K562 (cell line): ENCODE results near the gene WDR90. TPM values are rescaled to one million over a fixed set of nuclear protein-coding genes. Genes with fewer than 3 reads are reported as not detected.

Experiments
- ATAC-seq: fragments of 200-7000 bp; cut with Tn5 transposase; 3 replicates; pipeline ENCODE4 v1.9.1; 2020; ENCODE audit warnings: moderate library complexity
- BruUV-seq: library from RNA; stranded (reverse); fragments of 400-500 nt; replicated peaks from 2 replicates; lab custom pipeline; 2021; lab: Mats Ljungman, UMichigan
- CTCF ChIA-PET: fragments of 300-600 bp; formaldehyde crosslinking; extraction: SDS; loops from one replicate; lab custom pipeline; 2021; ENCODE audit warnings: low intra/inter-chr PET ratio; lab: Yijun Ruan, JAX
- POLR2A ChIA-PET: fragments of 300-600, 350-650 bp; sonication (Branson Sonifier 250); formaldehyde crosslinking; extraction: SDS; loops from one replicate; lab custom pipeline; 2021; ENCODE audit warnings: antibody characterized with exemption, inconsistent platforms; lab: Yijun Ruan, JAX
- DNase-seq, 4 experiments: peaks; one replicate each; pipeline versions ENCODE4 v3.0.0 to v3.0.0-alpha.2; 2011 to 2018; ENCODE audit warnings: low spot score in 3 of 4, mixed read lengths in 3 of 4; ENCODE audit errors: extremely low read depth in 1 of 4
- FAIRE-seq: peaks from 2 replicates; lab custom pipeline; 2011; peaks lifted over from hg19 to GRCh38; lab: Jason Lieb, UNC
- H2AFZ ChIP-seq: 2 replicates; pipeline ENCODE4 v1.6.0; 2011; ENCODE audit warnings: low read depth, low read length, control low read depth, inconsistent platforms
- H3K27ac ChIP-seq: fragments of 200-600 bp; 3 replicates; pipeline ENCODE4 v1.8.0; 2011; ENCODE audit warnings: low read depth, mild to moderate bottlenecking, control low read depth, inconsistent platforms, low read length, moderate library complexity, mixed read lengths; ENCODE audit errors: extremely low read depth
- H3K27me3 ChIP-seq, 2 experiments: fragments of 300-600 bp in 1 of 2; 2 replicates in 1 of 2; 3 replicates in 1 of 2; pipeline versions ENCODE4 v1.6.0 to v1.8.0; 2011; ENCODE audit warnings: inconsistent platforms in 2 of 2, low read length in 2 of 2, mild to moderate bottlenecking in 1 of 2, mixed read lengths in 1 of 2, moderate library complexity in 1 of 2; ENCODE audit not compliant: control insufficient read depth in 2 of 2, insufficient read depth in 2 of 2
- H3K36me3 ChIP-seq: fragments of 300-600 bp; 3 replicates; pipeline ENCODE4 v1.8.0; 2011; ENCODE audit warnings: mild to moderate bottlenecking, low read length, inconsistent platforms; ENCODE audit not compliant: control insufficient read depth, insufficient read depth
- H3K4me1 ChIP-seq, 2 experiments: fragments of 200-600 bp in 1 of 2; replicated peaks in 1 of 2; 2 replicates in 1 of 2; 3 replicates in 1 of 2; pipeline versions ENCODE4 v1.5.1 to v1.8.0; 2011; ENCODE audit warnings: inconsistent platforms in 2 of 2, low read length in 2 of 2, mild to moderate bottlenecking in 1 of 2, mixed read lengths in 1 of 2, moderate library complexity in 1 of 2; ENCODE audit not compliant: control insufficient read depth in 2 of 2, insufficient read depth in 2 of 2
- H3K4me2 ChIP-seq: 2 replicates; pipeline ENCODE4 v1.6.1; 2011; ENCODE audit warnings: low read length, control low read depth, inconsistent platforms, mixed read lengths; ENCODE audit not compliant: insufficient read depth
- H3K4me3 ChIP-seq: fragments of 200-600 bp; sonication (generic), shearing (Covaris generic); 2 replicates; pipeline ENCODE4 v1.5.1; 2016; ENCODE audit warnings: control low read depth, inconsistent platforms
- H3K79me2 ChIP-seq: fragments of 200-600 bp; 3 replicates; pipeline ENCODE4 v1.8.0; 2011; ENCODE audit warnings: low read length, inconsistent platforms; ENCODE audit not compliant: control insufficient read depth, insufficient read depth
- H3K9ac ChIP-seq, 2 experiments: 2 replicates each; pipeline versions ENCODE4 v1.6.0 to v1.6.1; 2011; ENCODE audit warnings: low read depth in 2 of 2, low read length in 2 of 2, control low read depth in 1 of 2, inconsistent platforms in 1 of 2, mild to moderate bottlenecking in 1 of 2, mixed read lengths in 1 of 2; ENCODE audit not compliant: insufficient read depth in 1 of 2
- H3K9me1 ChIP-seq: one replicate; pipeline ENCODE4 v1.6.0; 2011; ENCODE audit warnings: inconsistent platforms, mild to moderate bottlenecking, low read length, moderate library complexity; ENCODE audit not compliant: control insufficient read depth, insufficient read depth
- H3K9me3 ChIP-seq: replicated peaks from 2 replicates; pipeline ENCODE4 v1.5.1; 2011; ENCODE audit warnings: low read depth, low read length, inconsistent platforms; ENCODE audit not compliant: control insufficient read depth, insufficient read depth
- H4K20me1 ChIP-seq: replicated peaks from 2 replicates; pipeline ENCODE4 v1.6.1; 2011; ENCODE audit warnings: low read length, inconsistent platforms, mixed read lengths; ENCODE audit not compliant: control insufficient read depth, insufficient read depth
- ELK1 ChIP-seq: sonication (generic); formaldehyde crosslinking; IDR thresholded peaks from 2 replicates; pipeline ENCODE4 v1.8.1; 2022; ENCODE audit warnings: missing genetic modification reagents
- HNRNPL ChIP-seq: fragments of 200-400 bp; formaldehyde crosslinking; IDR thresholded peaks from 2 replicates; pipeline ENCODE4 v1.6.1; 2017; ENCODE audit warnings: low read depth, mild to moderate bottlenecking, low read length
- IRF2 ChIP-seq: sonication (generic); formaldehyde crosslinking; IDR thresholded peaks from 2 replicates; pipeline ENCODE4 v1.8.1; 2022; ENCODE audit warnings: mild to moderate bottlenecking, missing genetic modification reagents
- MAFK ChIP-seq: IDR thresholded peaks from 2 replicates; pipeline ENCODE4 v1.6.1; 2011; ENCODE audit warnings: low read length, improper control_type of control experiment
- MYBL2 ChIP-seq, 2 experiments: fragments of 450-650 bp in 1 of 2; sonication (generic) in 1 of 2; formaldehyde crosslinking in 1 of 2; IDR thresholded peaks; 2 replicates each; pipeline versions ENCODE4 v1.6.1 to v1.8.1; 2017 to 2022; ENCODE audit warnings: borderline replicate concordance in 1 of 2, inconsistent platforms in 1 of 2, low read depth in 1 of 2, mild to moderate bottlenecking in 1 of 2, missing genetic modification reagents in 1 of 2, moderate library complexity in 1 of 2
- NR1H2 ChIP-seq: sonication (generic); formaldehyde crosslinking; IDR thresholded peaks from 2 replicates; pipeline ENCODE4 v1.4.0; 2020; ENCODE audit warnings: mild to moderate bottlenecking, missing genetic modification reagents
- ZNF124 ChIP-seq: sonication (generic); formaldehyde crosslinking; IDR thresholded peaks from 2 replicates; pipeline ENCODE4 v1.8.1; 2022; ENCODE audit warnings: missing genetic modification reagents
- ZNF717 ChIP-seq: fragments of 250-450 bp; sonication (Bioruptor Pico); IDR thresholded peaks from 2 replicates; pipeline ENCODE4 v1.5.0; 2021
- WGBS: fragments of 100-300 bp; shearing (Covaris generic); methylation state at CpG from one replicate; pipeline ENCODE4 v1.1.6; 2016; ENCODE audit warnings: low coverage, mixed read lengths; ENCODE audit not compliant: insufficient coverage; ENCODE audit errors: missing lambda C conversion rate; 5-methylcytosine and 5-hydroxymethylcytosine counted together
- in situ Hi-C: fragments of 300-500 bp; cut with MboI; formaldehyde crosslinking; loops from 4 replicates; pipeline ENCODE4 v1.15.0; 2018; ENCODE audit warnings: inconsistent platforms, mixed read lengths
- intact Hi-C: fragments of 100-400 bp; cut with micrococcal nuclease; formaldehyde crosslinking; loops from 2 replicates; pipeline ENCODE4 v1.14.2; 2022
- polyA plus RNA-seq, 8 experiments: library from polyadenylated mRNA; depleted of rRNA in 4 of 8; stranded (reverse) in 5 of 8; unstranded in 3 of 8; fragments of >200 nt; fragmentation: Nextera tagmentation in 2 of 8; fragmentation: Illumina TruSeq in 1 of 8; extraction: Ambion mirVana in 2 of 8; extraction: Trizol in 1 of 8; gene quantifications; 2 replicates each; pipeline versions ENCODE4 v1.2.1 to v1.2.3, GENCODE V29; 2011 to 2014; ENCODE audit warnings: inconsistent platforms in 1 of 8, missing spikeins in 1 of 8
- total RNA-seq, 7 experiments: library from RNA; depleted of rRNA in 6 of 7; stranded (reverse); fragments of >200 nt in 6 of 7; fragmentation: Illumina TruSeq in 2 of 7; extraction: Trizol in 2 of 7; gene quantifications; 2 replicates each; pipeline versions ENCODE4 v1.2.1 to v1.2.3, GENCODE V29; 2011 to 2021; ENCODE audit warnings: low replicate concordance in 1 of 7
- TF ChIP-seq, protein P1 (sequence below): sonication (generic); formaldehyde crosslinking; IDR thresholded peaks from 2 replicates; pipeline ENCODE4 v1.9.0; 2022; ENCODE audit warnings: mild to moderate bottlenecking, missing genetic modification reagents
- TF ChIP-seq, protein P2 (sequence below): conservative IDR thresholded peaks from 2 replicates; pipeline ENCODE4 v1.6.1; 2011; ENCODE audit warnings: low read depth, mild to moderate bottlenecking, low read length; ENCODE audit not compliant: control insufficient read depth

WDR90 gene
- total and polyA plus RNA-seq, 9 of the 15 experiments (the other 6 are each of a cell fraction or from before 2014, with no cell fraction given) = 0.44 to 12.6 (median 3.3) TPM

GRCh38 chr16:666572-666971 is 17.4 kb downstream of the WDR90 start:
- Histone ChIP-seq H3K4me2 (no peak overlapping the region), H3K4me1 (peaks cover 11 to 93% of the 10 kb centered on the region in 2 experiments; a peak in 4 of 5 replicates), H3K9me3 (no peaks in the 10 kb centered on the region), H3K36me3 (peaks cover 27% of the 10 kb centered on the region), H3K4me3 (no peak overlapping the region), H2AFZ (no peak overlapping the region), H3K9ac (peak overlapping the region in 1 of 2 experiments; percentile 98; a peak in 2 of 4 replicates), H3K27me3 (no peaks in the 10 kb centered on the region), H3K27ac (no peak overlapping the region), H3K9me1 (no peaks in the 10 kb centered on the region), H4K20me1 (no peaks in the 10 kb centered on the region), H3K79me2 (peaks cover 25% of the 10 kb centered on the region)
- ATAC-seq (no peak), DNase-seq (no peak), FAIRE-seq (no peak)
- CTCF ChIA-PET = no interaction called here
- POLR2A ChIA-PET = interaction anchor here (1.3 kb wide), 1 partner anchor 8 kb away, joined by 4 read pairs; the partner anchor contains the start of gene RHBDL1
- in situ Hi-C loops (loop anchor here (5.0 kb wide), 1 partner anchor 89 kb away; no protein-coding TSS in a partner anchor), intact Hi-C loops (loop anchor here (5.0 to 10.0 kb wide), 2 partner anchors 89 to 272 kb away; partner anchors contain the start of gene NME4)
- peak; percentile 52; the same call in 1 of the 2 replicates for TF ChIP-seq IRF2 (CRISPR knock-in tag)
- no peak for TF ChIP-seq HNRNPL
- BruUV-seq = no TSS peak
- 82% methylated on average over 13 of the region's 13 CpGs for WGBS

DNA sequence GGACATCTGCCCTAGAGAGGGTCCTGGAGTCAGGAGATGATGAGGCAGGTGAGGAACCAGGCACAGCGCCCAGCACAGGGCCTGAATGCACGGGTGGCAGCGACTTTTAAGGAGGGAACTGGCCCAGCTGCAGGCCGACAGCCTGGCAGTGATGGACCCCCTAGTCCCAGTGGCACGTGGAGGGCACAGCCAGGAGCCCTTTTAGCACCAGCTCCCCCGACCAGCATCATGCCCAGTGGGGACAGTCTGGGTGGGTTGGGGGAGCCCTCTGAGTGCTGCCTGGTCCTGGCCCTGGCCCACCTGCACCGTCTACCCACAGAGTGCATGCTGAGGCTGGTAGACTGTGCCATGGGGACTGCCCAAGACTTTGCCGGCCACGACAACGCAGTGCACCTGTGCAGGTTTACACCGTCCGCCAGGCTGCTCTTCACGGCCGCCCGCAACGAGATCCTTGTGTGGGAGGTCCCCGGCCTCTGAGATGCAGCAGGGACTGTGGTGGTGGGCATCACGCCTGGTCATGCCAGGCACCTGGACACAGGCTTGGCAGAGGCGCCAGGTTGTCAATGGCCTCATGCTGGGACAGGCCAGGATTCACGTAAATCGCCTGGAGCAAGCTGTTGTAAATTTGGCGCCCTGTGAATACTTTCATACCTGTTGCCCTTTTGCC is 18.1 kb downstream of the WDR90 start:
- peak overlapping the region; percentile 91 for H2AFZ ChIP-seq
- no peaks in the 10 kb centered on the region for H3K27me3 ChIP-seq
- 75% methylated on average over 21 of the region's 22 CpGs for WGBS
- peaks cover 11 to 91% of the 10 kb centered on the region in 2 experiments; a peak in 4 of 5 replicates for H3K4me1 ChIP-seq
- H3K9ac ChIP-seq = peak overlapping the region; percentile 88 to 98
- CTCF ChIA-PET = interaction anchor here (1.5 kb wide), 1 partner anchor 31 kb away, joined by 7 read pairs; the partner anchor contains the start of gene METTL26
- in situ Hi-C loops = loop anchor here (5.0 kb wide), 1 partner anchor 90 kb away; no protein-coding TSS in a partner anchor
- peak overlapping the region; percentile 55 for H3K4me2 ChIP-seq
- POLR2A ChIA-PET = interaction anchor here (0.6 kb wide), 2 partner anchors 11 to 625 kb away, joined by 3 read pairs; no protein-coding TSS in a partner anchor
- H3K79me2 ChIP-seq = peaks cover 25% of the 10 kb centered on the region
- intact Hi-C loops = loop anchor here (5.0 to 10.0 kb wide), 2 partner anchors 90 to 272 kb away; partner anchors contain the start of gene NME4
- DNase-seq (no peak), ATAC-seq (no peak), FAIRE-seq (no peak)
- H4K20me1 ChIP-seq = no peaks in the 10 kb centered on the region
- H3K4me3 ChIP-seq = no peak overlapping the region
- H3K9me1 ChIP-seq = no peaks in the 10 kb centered on the region
- peak overlapping the region; percentile 60 for H3K27ac ChIP-seq
- H3K36me3 ChIP-seq = peaks cover 34% of the 10 kb centered on the region
- BruUV-seq = no TSS peak
- no peaks in the 10 kb centered on the region for H3K9me3 ChIP-seq
- TF ChIP-seq, protein P1, sequence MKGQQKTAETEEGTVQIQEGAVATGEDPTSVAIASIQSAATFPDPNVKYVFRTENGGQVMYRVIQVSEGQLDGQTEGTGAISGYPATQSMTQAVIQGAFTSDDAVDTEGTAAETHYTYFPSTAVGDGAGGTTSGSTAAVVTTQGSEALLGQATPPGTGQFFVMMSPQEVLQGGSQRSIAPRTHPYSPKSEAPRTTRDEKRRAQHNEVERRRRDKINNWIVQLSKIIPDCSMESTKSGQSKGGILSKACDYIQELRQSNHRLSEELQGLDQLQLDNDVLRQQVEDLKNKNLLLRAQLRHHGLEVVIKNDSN = peak; percentile 24
- no peak for TF ChIP-seq ZNF717 (CRISPR knock-in tag)
- TF ChIP-seq, protein P2, sequence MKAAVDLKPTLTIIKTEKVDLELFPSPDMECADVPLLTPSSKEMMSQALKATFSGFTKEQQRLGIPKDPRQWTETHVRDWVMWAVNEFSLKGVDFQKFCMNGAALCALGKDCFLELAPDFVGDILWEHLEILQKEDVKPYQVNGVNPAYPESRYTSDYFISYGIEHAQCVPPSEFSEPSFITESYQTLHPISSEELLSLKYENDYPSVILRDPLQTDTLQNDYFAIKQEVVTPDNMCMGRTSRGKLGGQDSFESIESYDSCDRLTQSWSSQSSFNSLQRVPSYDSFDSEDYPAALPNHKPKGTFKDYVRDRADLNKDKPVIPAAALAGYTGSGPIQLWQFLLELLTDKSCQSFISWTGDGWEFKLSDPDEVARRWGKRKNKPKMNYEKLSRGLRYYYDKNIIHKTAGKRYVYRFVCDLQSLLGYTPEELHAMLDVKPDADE = 0 out of 2 replicates have a peak, but pooled peaks have one; percentile 24
- no peak for TF ChIP-seq MAFK
- no peak for TF ChIP-seq NR1H2 (CRISPR knock-in tag)
- TF ChIP-seq ZNF124 (CRISPR knock-in tag) = 0 out of 2 replicates have a peak, but pooled peaks have one; percentile 75
- no peak for TF ChIP-seq MYBL2 (IDR thresholded peaks at IDR 0.05; ENCODE audit: low read depth)
- TF ChIP-seq MYBL2 (CRISPR knock-in tag; IDR thresholded peaks at IDR 0.05; ENCODE audit: borderline replicate concordance) = peak; percentile 44; the same call in 1 of the 2 replicates
- 0 out of 2 replicates have a peak, but pooled peaks have one; percentile 25 for TF ChIP-seq ELK1 (CRISPR knock-in tag)
